Naive thymus-derived CD4-positive, alpha-beta T cell (primary cell): ENCODE data around the gene CIAO2A. TPM values are rescaled to one million over a fixed set of nuclear protein-coding genes. Genes with fewer than 3 reads are reported as not detected.

Source experiments
- ATAC-seq: fragments of 150-1000 bp; cut with Tn5 transposase; 2 replicates; pipeline ENCODE4 v1.10.0; 2021; ENCODE audit warnings: mild to moderate bottlenecking, moderate library complexity
- CTCF ChIA-PET: fragments of 350-600 bp; sonication (Branson Sonifier 250); formaldehyde crosslinking; loops from one replicate; lab custom pipeline; 2021; ENCODE audit warnings: antibody characterized with exemption; lab: Charles Lee
- POLR2A ChIA-PET: fragments of 350-600 bp; sonication (Branson Sonifier 250); formaldehyde crosslinking; loops from one replicate; lab custom pipeline; 2021; ENCODE audit warnings: antibody characterized with exemption, inconsistent platforms; lab: Charles Lee
- DNase-seq, 9 donors: peaks; one replicate each; pipeline versions ENCODE4 v3.0.0 to v3.0.0-alpha.2; 2020 to 2022; ENCODE audit warnings: mixed read lengths in 1 of 9
- H3K27ac ChIP-seq: one replicate; pipeline ENCODE4 v1.7.0; 2013; ENCODE audit warnings: mild to moderate bottlenecking, low read depth, low read length, moderate library complexity
- H3K27me3 ChIP-seq, 2 donors: one replicate each; pipeline ENCODE4 v1.7.0; 2013; ENCODE audit warnings: low read length in 2 of 2, mild to moderate bottlenecking in 2 of 2, moderate library complexity in 2 of 2; ENCODE audit not compliant: control insufficient read depth in 2 of 2, insufficient read depth in 2 of 2
- H3K36me3 ChIP-seq, 3 experiments: 1 replicate in 2 of 3; 2 replicates in 1 of 3; pipeline ENCODE4 v1.7.0; 2013; ENCODE audit warnings: low read length in 3 of 3, mild to moderate bottlenecking in 3 of 3, moderate library complexity in 1 of 3; ENCODE audit not compliant: insufficient read depth in 3 of 3, control insufficient read depth in 2 of 3
- H3K4me1 ChIP-seq, 2 donors: one replicate each; pipeline ENCODE4 v1.7.0; 2013; ENCODE audit warnings: low read length in 2 of 2, mild to moderate bottlenecking in 2 of 2, moderate library complexity in 1 of 2; ENCODE audit not compliant: control insufficient read depth in 2 of 2, insufficient read depth in 2 of 2
- H3K4me3 ChIP-seq: 2 replicates; pipeline ENCODE4 v1.7.0; 2013; ENCODE audit warnings: mild to moderate bottlenecking, low read length
- H3K9me3 ChIP-seq, 3 experiments: 1 replicate in 2 of 3; 2 replicates in 1 of 3; pipeline ENCODE4 v1.7.0; 2013; ENCODE audit warnings: low read length in 3 of 3; ENCODE audit not compliant: control insufficient read depth in 2 of 3
- H3K27ac Mint-ChIP-seq, 9 donors: one replicate each; pipeline ENCODE4 v1.8.0; 2020 to 2022; ENCODE audit warnings: mixed read lengths in 9 of 9, mild to moderate bottlenecking in 8 of 9, moderate library complexity in 5 of 9, inconsistent platforms in 2 of 9
- H3K27me3 Mint-ChIP-seq, 5 donors: one replicate each; pipeline ENCODE4 v1.8.0; 2021 to 2022; ENCODE audit warnings: mixed read lengths in 5 of 5, mild to moderate bottlenecking in 1 of 5
- H3K36me3 Mint-ChIP-seq, 5 donors: one replicate each; pipeline ENCODE4 v1.8.0; 2020 to 2022; ENCODE audit warnings: mixed read lengths in 5 of 5, mild to moderate bottlenecking in 3 of 5, inconsistent platforms in 1 of 5
- H3K4me1 Mint-ChIP-seq, 7 donors: one replicate each; pipeline ENCODE4 v1.8.0; 2020 to 2022; ENCODE audit warnings: mixed read lengths in 7 of 7, mild to moderate bottlenecking in 3 of 7, inconsistent platforms in 1 of 7
- H3K4me3 Mint-ChIP-seq, 10 donors: one replicate each; pipeline ENCODE4 v1.8.0; 2020 to 2022; ENCODE audit warnings: mild to moderate bottlenecking in 10 of 10, mixed read lengths in 10 of 10, moderate library complexity in 6 of 10, inconsistent platforms in 2 of 10
- H3K9me3 Mint-ChIP-seq, 11 donors: one replicate each; pipeline ENCODE4 v1.8.0; 2020 to 2022; ENCODE audit warnings: mixed read lengths in 11 of 11, mild to moderate bottlenecking in 4 of 11, inconsistent platforms in 1 of 11, moderate library complexity in 1 of 11
- intact Hi-C, 2 donors: fragments of 100-400 bp; cut with micrococcal nuclease; formaldehyde crosslinking; loops; one replicate each; pipeline ENCODE4 v1.15.1; 2023
- polyA plus RNA-seq, 2 donors: library from polyadenylated mRNA; unstranded; fragments of 300-500 nt; fragmentation: Illumina TruSeq; gene quantifications; one replicate each; pipeline ENCODE4 v1.2.3, GENCODE V29; 2021
- total RNA-seq, 6 experiments: library from RNA in 5 of 6; stranded (reverse) in 5 of 6; gene quantifications; 1 replicate in 5 of 6; 2 replicates in 1 of 6; pipeline ENCODE4 v1.2.3 and lab custom pipeline; 2021 to 2026

The CIAO2A gene
- total and polyA plus RNA-seq, 7 experiments from 2014 or later, result 19.2 to 92.1 (median 32.9) TPM

DNA sequence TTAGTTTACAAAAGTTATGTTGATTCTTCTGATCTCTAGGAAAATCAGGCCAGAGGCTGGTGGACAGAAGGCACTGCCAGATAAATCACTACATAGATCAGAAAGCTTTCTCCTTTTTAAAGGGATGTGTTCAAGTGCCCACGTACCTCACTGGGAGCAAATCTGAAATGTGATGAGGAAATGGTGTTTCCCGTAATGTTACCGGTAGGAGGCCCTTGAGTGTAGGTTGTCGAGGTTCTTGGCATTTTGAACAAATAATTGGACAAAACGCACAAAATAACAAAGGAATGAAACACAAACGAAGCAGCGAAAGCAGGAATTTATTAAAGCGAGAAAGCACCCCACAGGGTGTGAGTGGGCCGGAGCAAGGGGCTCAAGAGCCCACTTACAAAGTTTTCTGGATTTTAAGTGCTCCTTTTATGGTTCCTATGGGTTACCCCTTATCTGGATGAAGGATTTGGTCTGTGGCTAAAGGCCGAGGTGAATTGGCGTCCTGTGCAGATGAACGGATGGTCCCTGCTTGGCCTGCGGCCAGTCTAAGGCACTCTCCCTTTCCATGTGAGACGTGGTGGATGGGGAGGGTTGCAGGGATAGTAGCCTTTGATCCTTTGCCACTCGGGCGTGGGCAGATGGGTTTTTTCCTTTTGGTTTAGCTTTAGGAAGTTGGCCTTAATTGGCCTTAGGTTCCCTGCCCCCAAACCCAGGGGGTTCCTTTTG lies 3.2 kb upstream of the CIAO2A start:
- Histone ChIP-seq H3K27me3 (no peaks in the 10 kb centered on the region), H3K36me3 (peaks cover 0 to 5% (median 0%) of the 10 kb centered on the region in 3 experiments), H3K27ac (peak overlapping the region; percentile 88), H3K9me3 (no peaks in the 10 kb centered on the region), H3K4me3 (peak overlapping the region; percentile 87), H3K4me1 (peaks cover 41 to 48% of the 10 kb centered on the region in 2 donors)
- Mint-ChIP-seq H3K36me3 (peaks cover 0 to 4% (median 0%) of the 10 kb centered on the region in 5 donors), H3K27ac (peak overlapping the region; percentile 97 to 100 (median 99)), H3K27me3 (no peaks in the 10 kb centered on the region), H3K4me1 (peaks cover 48 to 98% (median 86%) of the 10 kb centered on the region in 7 donors), H3K4me3 (peak overlapping the region; percentile 92 to 100 (median 98)), H3K9me3 (no peaks in the 10 kb centered on the region)
- intact Hi-C loops, result loop anchor here (1.0 to 10.0 kb wide), 7 partner anchors 56 to 1052 kb away; partner anchors contain the start of genes PCLAF (in 1 of the 2), PDCD7 (in 1 of the 2), PIF1 (in 1 of the 2) and PLEKHO2 (in 1 of the 2)
- DNase-seq (peak in 4 of 9 donors; percentile 8 to 23 (median 11)), ATAC-seq (no peak)
- ChIA-PET POLR2A (interaction anchor here (0.9 to 1.8 kb wide), 5 partner anchors 9 to 66 kb away, joined by 3 to 9 read pairs (median 3); partner anchors contain the start of gene PPIB), CTCF (interaction anchor here (1.6 kb wide), 1 partner anchor 66 kb away, joined by 5 read pairs; the partner anchor contains the start of gene PPIB)

- Histone ChIP-seq H3K27ac (peak within 1 kb of the TSS; percentile 88), H3K4me3 (peak within 1 kb of the TSS; percentile 87), H3K36me3 (peaks cover 0 to 5% (median 0%) of the 10 kb centered on the region in 3 experiments), H3K9me3 (no peaks in the 10 kb centered on the region), H3K4me1 (peaks cover 41 to 48% of the 10 kb centered on the region in 2 donors), H3K27me3 (no peaks in the 10 kb centered on the region)
- peak; percentile 78 to 95 (median 94) for DNase-seq
- intact Hi-C loops, result loop anchor here (1.0 to 10.0 kb wide), 14 partner anchors 57 to 1209 kb away; partner anchors contain the start of genes APH1B (in 1 of the 2), CSNK1G1 (in 1 of the 2), PCLAF (in 1 of the 2) and PDCD7 (in 1 of the 2)
- ATAC-seq, result peak; percentile 90
- peaks cover 0 to 4% (median 0%) of the 10 kb centered on the region in 5 donors for H3K36me3 Mint-ChIP-seq
- peaks cover 41 to 92% (median 79%) of the 10 kb centered on the region in 7 donors for H3K4me1 Mint-ChIP-seq
- peak within 1 kb of the TSS; percentile 92 to 100 (median 98) for H3K4me3 Mint-ChIP-seq
- CTCF ChIA-PET, result interaction anchor here (1.6 kb wide), 1 partner anchor 67 kb away, joined by 5 read pairs; the partner anchor contains the start of gene PPIB
- no peaks in the 10 kb centered on the region for H3K9me3 Mint-ChIP-seq
- H3K27ac Mint-ChIP-seq, result peak within 1 kb of the TSS; percentile 98 to 100 (median 99)
- POLR2A ChIA-PET, result interaction anchor here (0.6 to 3.0 kb wide), 10 partner anchors 9 to 494 kb away, joined by 3 to 9 read pairs (median 4); partner anchors contain the start of genes PPIB and TRIP4
- no peaks in the 10 kb centered on the region for H3K27me3 Mint-ChIP-seq
These were observed 2.4 kb upstream of the CIAO2A start, which contains the start of gene SNX1 for GRCh38 chr15:64095795-64096667. Gene SNX1, plus strand, starts transcription at chr15:64095982. Its CDS starts 32 bp downstream, at chr15:64096014.

DNA sequence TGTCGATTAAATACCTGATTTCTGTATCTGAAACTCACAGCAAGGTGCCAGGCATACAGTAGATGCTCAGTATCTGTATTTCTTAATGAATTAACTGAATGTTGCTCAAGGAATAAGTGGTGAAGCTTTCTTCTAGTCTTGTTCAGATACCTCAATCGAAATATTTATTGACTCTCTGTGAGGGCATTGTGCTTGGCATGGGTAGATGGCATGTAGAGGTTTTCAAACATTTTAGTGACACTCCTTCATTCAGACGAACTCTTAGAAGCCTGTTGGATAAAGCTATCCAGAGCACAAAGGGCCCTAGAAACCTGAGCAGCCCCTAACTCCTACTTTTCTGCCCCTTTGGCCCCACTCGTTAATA lies 1.8 kb upstream of the CIAO2A start:
- Mint-ChIP-seq H3K4me3 (peak overlapping the region; percentile 92 to 100 (median 98)), H3K9me3 (no peaks in the 10 kb centered on the region), H3K27ac (peak overlapping the region; percentile 97 to 100 (median 99)), H3K27me3 (no peaks in the 10 kb centered on the region), H3K36me3 (peaks cover 0 to 4% (median 0%) of the 10 kb centered on the region in 5 donors), H3K4me1 (peaks cover 46 to 93% (median 83%) of the 10 kb centered on the region in 7 donors)
- Histone ChIP-seq H3K4me1 (peaks cover 41 to 48% of the 10 kb centered on the region in 2 donors), H3K9me3 (no peaks in the 10 kb centered on the region), H3K27me3 (no peaks in the 10 kb centered on the region), H3K27ac (peak overlapping the region; percentile 88), H3K4me3 (peak overlapping the region; percentile 87), H3K36me3 (peaks cover 0 to 5% (median 0%) of the 10 kb centered on the region in 3 experiments)
- ChIA-PET POLR2A (interaction anchor here (0.6 to 3.0 kb wide), 10 partner anchors 10 to 494 kb away, joined by 3 to 9 read pairs (median 5); partner anchors contain the start of genes PPIB and TRIP4), CTCF (interaction anchor here (1.6 kb wide), 1 partner anchor 68 kb away, joined by 5 read pairs; the partner anchor contains the start of gene PPIB)
- DNase-seq (no peak), ATAC-seq (no peak)
- intact Hi-C loops, result loop anchor here (1.0 to 10.0 kb wide), 13 partner anchors 57 to 1209 kb away; partner anchors contain the start of genes APH1B (in 1 of the 2), CSNK1G1 (in 1 of the 2), PCLAF (in 1 of the 2) and PDCD7 (in 1 of the 2)

DNA sequence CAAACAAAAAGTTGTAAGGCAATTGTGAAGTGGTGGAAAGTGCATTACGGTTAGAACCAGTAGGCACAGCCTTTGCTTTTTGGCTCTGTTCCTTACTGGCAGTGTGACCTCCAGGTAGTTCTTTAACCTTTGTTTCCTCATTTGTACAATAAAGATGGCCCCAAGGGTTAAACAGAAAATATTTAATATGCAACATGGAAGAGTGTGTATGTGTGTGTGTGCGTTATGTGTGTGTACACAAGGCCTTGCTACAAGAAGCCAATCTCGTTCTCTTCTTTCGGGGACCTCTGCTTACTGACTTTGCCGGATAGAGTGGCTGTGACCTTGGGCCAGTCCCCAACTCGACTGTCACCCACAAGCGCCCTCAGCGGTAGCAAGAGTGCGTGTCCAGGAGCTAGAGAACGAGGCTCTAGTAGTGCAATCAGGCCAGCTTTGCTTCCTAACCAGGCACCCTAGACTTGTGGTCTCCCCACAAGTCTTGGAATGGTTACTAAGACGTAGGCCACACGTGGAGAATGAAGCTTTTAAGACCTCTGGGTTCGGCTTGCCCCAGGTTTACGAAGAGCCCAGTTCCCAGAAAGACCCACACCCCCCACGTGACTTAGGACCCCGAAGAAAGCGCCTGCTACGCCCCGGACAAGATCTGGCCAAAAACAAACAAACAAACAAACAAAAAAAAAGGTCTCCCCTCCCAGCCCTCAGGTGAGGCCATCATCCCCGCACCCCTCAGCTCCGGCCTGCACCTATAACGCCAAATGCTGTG lies 593 bp downstream of the CIAO2A start:
- H3K9me3 ChIP-seq, result no peaks in the 10 kb centered on the region
- peak in 7 of 9 donors; percentile 11 to 45 (median 27) for DNase-seq
- H3K27me3 Mint-ChIP-seq, result no peaks in the 10 kb centered on the region
- H3K27ac Mint-ChIP-seq, result peak overlapping the region; percentile 98 to 100 (median 99)
- H3K4me1 ChIP-seq, result peaks cover 41 to 47% of the 10 kb centered on the region in 2 donors
- intact Hi-C loops, result loop anchor here (1.0 to 10.0 kb wide), 15 partner anchors 60 to 1212 kb away; partner anchors contain the start of genes HERC1 (in 2 of the 2), LACTB (in 2 of the 2), CSNK1G1 (in 1 of the 2) and PARP16 (in 1 of the 2)
- H3K4me3 Mint-ChIP-seq, result peak overlapping the region; percentile 92 to 100 (median 98)
- peaks cover 4 to 8% (median 5%) of the 10 kb centered on the region in 5 donors for H3K36me3 Mint-ChIP-seq
- CTCF ChIA-PET, result interaction anchor here (0.6 to 2.1 kb wide), 5 partner anchors 24 to 944 kb away, joined by 3 to 7 read pairs (median 3); no protein-coding TSS in a partner anchor
- H3K9me3 Mint-ChIP-seq, result peaks cover 0 to under 1% (median 0%) of the 10 kb centered on the region in 11 donors
- H3K27ac ChIP-seq, result peak overlapping the region; percentile 88
- no peaks in the 10 kb centered on the region for H3K27me3 ChIP-seq
- peak overlapping the region; percentile 87 for H3K4me3 ChIP-seq
- H3K36me3 ChIP-seq, result peaks cover 0 to 15% (median 2%) of the 10 kb centered on the region in 3 experiments
- POLR2A ChIA-PET, result interaction anchor here (0.6 to 3.0 kb wide), 16 partner anchors 9 to 1041 kb away, joined by 3 to 12 read pairs (median 4); partner anchors contain the start of genes PDCD7, PPIB, RPS27L and TRIP4
- no peak for ATAC-seq
- peaks cover 47 to 79% (median 76%) of the 10 kb centered on the region in 7 donors for H3K4me1 Mint-ChIP-seq
